Hypothalamus (tissue), 51 donors: Measurements from ENCODE around the gene MRTO4.
A peak's percentile ranks its signal among the peaks of the same experiment; 100 is the strongest.
"Not testable (repeated sequence)": the region's sequence is repeated elsewhere in the genome, so short reads cannot be mapped to it uniquely, and the experiment has no call there.

Source experiments
- DNase-seq, 51 donors: peaks; one replicate each; lab custom pipeline; 2025; lab: John Stamatoyannopoulos, UW

MRTO4 gene

GRCh38 chr1:19222979-19223824 is 28.4 kb upstream of the MRTO4 start:
- no peak for DNase-seq

- no peak for DNase-seq
These were observed 22.4 kb upstream of the MRTO4 start for GRCh38 chr1:19229229-19229628.

- DNase-seq: no peak
These were observed 21.7 kb upstream of the MRTO4 start for GRCh38 chr1:19229828-19230325.

- DNase-seq: not testable (repeated sequence)
These were observed 19.7 kb upstream of the MRTO4 start for GRCh38 chr1:19231736-19232523.

- no peak for DNase-seq
These were observed 19.1 kb upstream of the MRTO4 start for GRCh38 chr1:19232524-19232846.

- DNase-seq: no peak
These were observed 17.4 kb upstream of the MRTO4 start for GRCh38 chr1:19234224-19234623.

GRCh38 chr1:19239876-19240275 is 11.7 kb upstream of the MRTO4 start:
- no peak for DNase-seq

- DNase-seq: peak in 28 of 51 donors; percentile 2 to 65 (median 27)
These were observed 10.7 kb upstream of the MRTO4 start for GRCh38 chr1:19240673-19241538.

- DNase-seq: no peak
These were observed 838 bp upstream of the MRTO4 start for GRCh38 chr1:19250629-19251304.

- peak in 11 of 51 donors; percentile 9 to 51 (median 19) for DNase-seq
These were observed 2.8 kb downstream of the MRTO4 start for GRCh38 chr1:19254416-19254815.

GRCh38 chr1:19255288-19255687 is 3.7 kb downstream of the MRTO4 start:
- no peak for DNase-seq

GRCh38 chr1:19256301-19256700 is 4.7 kb downstream of the MRTO4 start:
- not testable (repeated sequence) for DNase-seq

GRCh38 chr1:19257178-19257914 is 5.7 kb downstream of the MRTO4 start:
- peak in 3 of 51 donors; percentile 3 to 9 (median 4) for DNase-seq

- DNase-seq: no peak
These were observed 6.7 kb downstream of the MRTO4 start for GRCh38 chr1:19258353-19258752.

- DNase-seq: peak in 1 of 51 donors; percentile 13
These were observed 8.9 kb downstream of the MRTO4 start for GRCh38 chr1:19260211-19261138.

GRCh38 chr1:19262047-19262446 is 10.4 kb downstream of the MRTO4 start:
- no peak for DNase-seq

- no peak for DNase-seq
These were observed 11.1 kb downstream of the MRTO4 start for GRCh38 chr1:19262744-19263143.

GRCh38 chr1:19268445-19268844 is 16.8 kb downstream of the MRTO4 start:
- no peak for DNase-seq
